GM12891 (cell line): ENCODE measurements around the gene COX14. TPM values are rescaled to one million over a fixed set of nuclear protein-coding genes. Genes with fewer than 3 reads are reported as not detected.
A peak's percentile ranks its signal among the peaks of the same experiment; 100 is the strongest.

Experiments
- DNase-seq: peaks from one replicate; pipeline ENCODE4 v3.0.0; 2011; ENCODE audit warnings: low spot score; ENCODE audit not compliant: insufficient read length
- FAIRE-seq: peaks from 2 replicates; lab custom pipeline; 2011; peaks lifted over from hg19 to GRCh38; lab: Jason Lieb, UNC
- PAX5 ChIP-seq: IDR thresholded peaks from 2 replicates; pipeline ENCODE4 v1.6.1; 2011; ENCODE audit warnings: low read length, moderate library complexity, mild to moderate bottlenecking; ENCODE audit not compliant: insufficient read depth, severe bottlenecking
- POLR2A ChIP-seq: IDR thresholded peaks from 2 replicates; pipeline ENCODE4 v1.6.1; 2011; ENCODE audit warnings: low read depth, low read length, control low read depth
- POLR2AphosphoS5 ChIP-seq: IDR thresholded peaks from 2 replicates; pipeline ENCODE4 v1.6.1; 2011; ENCODE audit warnings: low read depth, low read length, control low read depth
- POU2F2 ChIP-seq: IDR thresholded peaks from 2 replicates; pipeline ENCODE4 v1.6.1; 2011; ENCODE audit warnings: low read depth, mild to moderate bottlenecking, control low read depth, low read length, moderate library complexity
- SPI1 ChIP-seq: IDR thresholded peaks from 2 replicates; pipeline ENCODE4 v1.6.1; 2011; ENCODE audit warnings: low read depth, low read length, control low read depth
- TAF1 ChIP-seq: IDR thresholded peaks from 2 replicates; pipeline ENCODE4 v1.6.1; 2011; ENCODE audit warnings: low read depth, low read length, control low read depth
- polyA plus RNA-seq: library from polyadenylated mRNA; unstranded; fragments of >200 nt; gene quantifications from one replicate; pipeline ENCODE4 v1.2.1, GENCODE V29; 2012; ENCODE audit warnings: low read depth, missing spikeins, inconsistent platforms; ENCODE audit not compliant: missing spikeins

The COX14 gene
- polyA plus RNA-seq, result 97.6 TPM

DNA sequence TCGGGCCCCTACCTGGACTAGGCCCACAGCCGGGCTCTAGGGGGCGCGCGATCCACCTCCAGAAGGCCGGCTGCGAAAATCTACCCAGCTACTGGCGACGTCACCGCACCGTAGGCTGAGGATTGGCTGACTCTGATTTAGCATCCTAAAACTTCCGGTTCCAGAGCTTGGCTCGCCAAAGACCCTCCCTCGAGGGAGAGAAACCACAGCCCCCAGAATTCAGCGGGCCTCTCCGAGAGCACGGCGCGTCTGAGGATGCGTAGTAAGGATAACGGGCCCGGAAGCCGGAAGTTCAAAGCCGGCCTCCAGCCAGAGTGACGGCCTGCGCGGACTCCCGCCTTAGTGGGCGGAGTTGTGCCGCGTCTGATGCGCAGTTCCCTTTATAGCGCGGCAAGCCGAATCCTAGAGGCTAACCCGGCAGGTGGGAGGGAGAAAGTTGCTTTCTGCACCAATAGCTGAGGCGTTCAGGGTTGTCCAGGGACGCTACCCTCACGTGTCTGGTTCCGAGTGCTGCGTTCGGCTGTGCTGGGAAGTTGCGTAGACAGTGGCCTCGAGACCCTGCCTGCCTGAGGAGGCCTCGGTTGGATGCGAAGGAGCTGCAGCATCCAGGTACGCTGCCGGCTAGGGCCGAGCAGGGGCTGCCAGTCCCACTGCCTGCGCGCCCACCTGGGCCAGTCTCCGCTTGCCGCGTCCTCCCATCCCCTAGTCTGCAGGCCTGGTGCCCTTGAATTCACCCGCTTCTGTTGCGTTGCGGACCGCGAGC is at the start of gene COX14:
COX14 (plus strand) TSS at position 544 of the 763 bp plus-strand sequence. CDS start 7,808 bp downstream, outside the sequence.
- DNase-seq, result peak; percentile 94
- peak; percentile 99 for FAIRE-seq
- TF ChIP-seq PAX5 (no peak), TAF1 (peak; percentile 96), SPI1 (peak; percentile 83), POLR2A (peak; percentile 98), POLR2AphosphoS5 (peak; percentile 98), POU2F2 (peak; percentile 12; the same call in 1 of the 2 replicates)

- TF ChIP-seq SPI1, result no peak
- no peak for TF ChIP-seq TAF1
- no peak for TF ChIP-seq POLR2A
- TF ChIP-seq POLR2AphosphoS5, result no peak
- no peak for TF ChIP-seq POU2F2
- no peak for TF ChIP-seq PAX5
- FAIRE-seq (no peak), DNase-seq (no peak)
Observed at GRCh38 chr12:50062728-50063460, 49.1 kb upstream of the COX14 start.

DNA sequence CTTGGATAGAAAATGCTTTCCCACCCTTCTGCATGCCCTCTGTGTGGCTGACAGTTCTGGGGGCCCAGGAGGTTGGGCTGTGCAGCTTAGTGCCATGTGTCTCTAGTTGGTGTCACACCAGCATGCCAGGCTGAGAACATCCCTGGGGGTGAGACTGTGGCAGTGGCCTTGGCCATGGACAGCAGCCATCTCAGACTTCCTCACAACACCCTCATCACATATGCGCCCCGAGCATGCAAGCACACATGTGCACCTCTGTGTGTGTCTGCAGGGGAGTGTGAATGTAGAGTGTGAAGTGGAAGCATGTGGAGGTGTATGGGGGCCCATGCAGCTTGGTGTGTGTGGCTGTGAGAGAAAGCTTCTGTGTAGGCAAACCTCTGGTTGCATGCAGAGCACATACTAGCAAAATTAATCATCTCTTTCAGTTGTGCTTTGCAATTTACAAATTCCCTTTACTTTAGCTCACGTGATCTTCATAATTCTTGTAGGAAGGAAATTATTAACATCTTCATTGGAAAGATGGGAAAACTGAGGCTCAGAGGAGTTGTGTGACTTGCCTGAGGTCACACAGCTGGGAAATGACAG is 46.2 kb upstream of the COX14 start:
- no peak for FAIRE-seq
- no peak for DNase-seq
- TF ChIP-seq POLR2AphosphoS5, result no peak
- no peak for TF ChIP-seq SPI1
- TF ChIP-seq TAF1, result no peak
- TF ChIP-seq POLR2A, result no peak
- TF ChIP-seq POU2F2, result no peak
- no peak for TF ChIP-seq PAX5

- no peak for DNase-seq
- FAIRE-seq, result no peak
- TF ChIP-seq SPI1 (no peak), POLR2AphosphoS5 (no peak), TAF1 (no peak), POU2F2 (no peak), POLR2A (no peak), PAX5 (no peak)
Observed at GRCh38 chr12:50066402-50066801, 45.6 kb upstream of the COX14 start.

DNA sequence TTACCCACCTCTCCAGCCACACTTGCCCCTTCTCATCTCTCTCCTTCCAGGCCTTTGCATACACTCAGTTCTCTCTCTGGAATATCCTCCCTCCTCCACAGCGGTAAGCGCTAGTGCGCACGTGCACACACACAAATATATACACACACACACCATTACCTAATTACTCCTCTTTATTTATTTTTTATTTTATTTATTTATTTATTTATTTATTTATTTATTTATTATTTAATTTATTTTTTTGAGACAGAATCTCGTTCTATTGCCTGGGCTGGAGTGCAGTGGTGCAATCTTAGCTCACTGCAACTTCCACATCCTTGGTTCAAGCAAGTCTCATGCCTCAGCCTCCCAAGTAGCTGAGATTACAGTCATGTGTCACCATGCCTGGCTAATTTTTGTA is 43.0 kb upstream of the COX14 start:
- TF ChIP-seq POLR2AphosphoS5, result no peak
- no peak for TF ChIP-seq POLR2A
- TF ChIP-seq POU2F2, result no peak
- TF ChIP-seq SPI1, result no peak
- no peak for TF ChIP-seq TAF1
- no peak for TF ChIP-seq PAX5
- no peak for DNase-seq
- no peak for FAIRE-seq

GRCh38 chr12:50069539-50069938 is 42.5 kb upstream of the COX14 start:
- DNase-seq, result no peak
- TF ChIP-seq PAX5 (no peak), POLR2AphosphoS5 (no peak), POLR2A (no peak), POU2F2 (no peak)
- FAIRE-seq, result no peak

DNA sequence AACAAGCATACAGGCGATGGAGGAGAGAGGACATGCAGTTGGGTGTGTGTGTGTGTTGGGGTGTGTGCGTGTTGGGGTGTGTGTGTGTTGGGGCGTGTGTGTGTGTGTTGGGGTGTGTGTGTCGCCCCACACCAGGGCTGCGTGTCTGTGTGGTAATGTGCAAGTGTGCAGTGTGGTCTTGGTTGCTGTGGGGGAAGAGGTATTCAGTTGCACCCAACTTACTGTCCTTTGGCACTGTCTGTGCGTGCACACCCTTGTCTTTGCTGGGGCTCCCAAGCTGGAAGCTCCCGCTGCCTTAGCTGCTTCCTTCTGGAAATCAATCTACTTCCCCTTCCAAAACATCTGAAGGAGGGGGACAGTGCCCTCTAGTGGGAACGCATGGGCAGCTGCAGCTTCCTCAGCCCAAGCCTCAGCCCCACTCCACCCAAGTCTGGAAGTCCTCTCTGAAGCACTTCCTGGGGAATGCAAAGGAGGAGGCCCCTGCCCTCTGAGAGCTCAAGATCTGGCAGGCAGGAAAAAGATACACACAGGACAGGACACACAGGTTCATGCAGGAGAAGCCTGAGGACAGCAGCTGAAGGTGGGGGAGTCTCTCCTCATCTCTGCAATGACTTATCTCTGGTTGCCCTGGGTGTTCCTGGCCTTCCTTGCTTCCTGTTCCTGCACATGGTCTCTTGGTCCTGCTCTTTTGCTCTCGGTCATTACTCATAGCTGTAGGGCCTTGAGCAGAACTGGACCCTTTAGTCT is 41.5 kb upstream of the COX14 start:
- DNase-seq, result peak; percentile 56
- peak; percentile 80 for FAIRE-seq
- no peak for TF ChIP-seq POU2F2
- TF ChIP-seq SPI1, result 0 out of 2 replicates have a peak, but pooled peaks have one; percentile 34

GRCh38 chr12:50072198-50072907 is 39.7 kb upstream of the COX14 start:
- FAIRE-seq (no peak), DNase-seq (no peak)
- TF ChIP-seq TAF1 (no peak), POLR2AphosphoS5 (no peak)

DNA sequence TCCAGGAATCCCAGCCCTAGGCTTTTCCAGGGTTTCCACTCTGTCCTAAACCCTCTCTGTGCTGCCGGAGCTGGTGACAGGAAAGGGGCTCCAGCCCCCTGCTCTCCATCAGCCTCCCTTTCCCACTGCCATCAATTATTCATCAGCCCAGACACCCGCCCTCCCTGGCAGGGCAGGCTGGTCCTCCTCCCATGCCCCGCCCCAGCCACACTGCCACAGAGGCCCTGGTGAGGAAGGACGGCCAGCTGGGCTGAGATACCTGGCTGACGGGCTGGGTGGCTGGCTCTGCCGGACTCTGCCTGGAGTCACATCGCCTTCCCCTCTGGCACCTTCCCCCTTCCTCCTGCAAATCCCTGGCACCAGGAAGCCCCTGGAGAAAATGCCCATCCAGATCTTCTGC is 38.8 kb upstream of the COX14 start:
- DNase-seq, result no peak
- FAIRE-seq, result no peak
- no peak for TF ChIP-seq TAF1
- TF ChIP-seq PAX5, result no peak
- TF ChIP-seq POLR2AphosphoS5, result no peak
- TF ChIP-seq POLR2A, result no peak
- no peak for TF ChIP-seq SPI1
- TF ChIP-seq POU2F2, result no peak
